GM18502 (cell line): Measurements from ENCODE around the gene ARL14EPL.

ENCODE experiments used
- ATAC-seq: cut with Tn5 transposase; IDR thresholded peaks from one replicate; pipeline ENCODE4 v1.9.1; 2021; ENCODE audit warnings: mild to moderate bottlenecking; ENCODE audit not compliant: unreplicated experiment, poor library complexity

ARL14EPL gene

DNA sequence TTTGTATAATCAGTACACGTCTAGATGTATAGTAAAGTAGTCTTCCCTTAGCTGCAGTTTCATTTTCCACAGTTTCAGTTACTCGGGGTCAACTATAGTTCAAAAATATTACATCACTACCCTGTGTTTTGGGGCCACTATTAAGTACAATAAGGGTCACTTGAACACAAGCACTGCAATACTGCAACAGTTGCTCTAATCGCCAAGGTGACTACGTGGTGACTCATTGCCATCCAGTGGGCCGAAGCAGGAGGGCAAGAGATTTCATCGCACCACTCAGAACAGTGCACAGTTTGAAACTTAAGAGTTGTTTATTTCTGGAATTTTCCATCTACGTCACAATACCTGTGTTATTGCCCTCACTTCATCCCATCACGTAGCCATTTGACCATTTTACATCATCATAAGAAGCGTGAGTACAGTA, at the start of gene ARL14EPL:
Gene ARL14EPL (plus strand): TSS at position 379 of the 424 bp plus-strand sequence. CDS start 18,994 bp downstream, outside the sequence.
- peak; percentile 79 for ATAC-seq

DNA sequence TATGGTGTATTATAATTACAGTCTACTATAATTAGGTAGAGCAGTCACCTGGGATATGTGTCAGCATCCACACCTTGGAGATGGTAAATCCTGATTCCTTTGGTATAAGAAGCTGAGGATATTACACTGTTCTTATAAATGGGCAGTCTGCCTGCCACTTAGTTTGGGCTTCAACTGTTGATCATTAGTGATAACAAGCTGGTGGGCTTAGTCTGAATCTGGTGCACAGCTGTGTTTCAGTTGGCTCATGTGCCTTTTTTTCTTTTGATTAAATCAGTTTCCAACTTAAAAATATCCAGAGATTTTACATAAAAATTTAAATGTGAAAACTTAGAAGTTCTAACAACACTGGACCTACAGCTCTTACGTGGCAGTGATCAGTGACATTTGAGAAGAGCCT, 48.8 kb upstream of the ARL14EPL start:
- no peak for ATAC-seq

DNA sequence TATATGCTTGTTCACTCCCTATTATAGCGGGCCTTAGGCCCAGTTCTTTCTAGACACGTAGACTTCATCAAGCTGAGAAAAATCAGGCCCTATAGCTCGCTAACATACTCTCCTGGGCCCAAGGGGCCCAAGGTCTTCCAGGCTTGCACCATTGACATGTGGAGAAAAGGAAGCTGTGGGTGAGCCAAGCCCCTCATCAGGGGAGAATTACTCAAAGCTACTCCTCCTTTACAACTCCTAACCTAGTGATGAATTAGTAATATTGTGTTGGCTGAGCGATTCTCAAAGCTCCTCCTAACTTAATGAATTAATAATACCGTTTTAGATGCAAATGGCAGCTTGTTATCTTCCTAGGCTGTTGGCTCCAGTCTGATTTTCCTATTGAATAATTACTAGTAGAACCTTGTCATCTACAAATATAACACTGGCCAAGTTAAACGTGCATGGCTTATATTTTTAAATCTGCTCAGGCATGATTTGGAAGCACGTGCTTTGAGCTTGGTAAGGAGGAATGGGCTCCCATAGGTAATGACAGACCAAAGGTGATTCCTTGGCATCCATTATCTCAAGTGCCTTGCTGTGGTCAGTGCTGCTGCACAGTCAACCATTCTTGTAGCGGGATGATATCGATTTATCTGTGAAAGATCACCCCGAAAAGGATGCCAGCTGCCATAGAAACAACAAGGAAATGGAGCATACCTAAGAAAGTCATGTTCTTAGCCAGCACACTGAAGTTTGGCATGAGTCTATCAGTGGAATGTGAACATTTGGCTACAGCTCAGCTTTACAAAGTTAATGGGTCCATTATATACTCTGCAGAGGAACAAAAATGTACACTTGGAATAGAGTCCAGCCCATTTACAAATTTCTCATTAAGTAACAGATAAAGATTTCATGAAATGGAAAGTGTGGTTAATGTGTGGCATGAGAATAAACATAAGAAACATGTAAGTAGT, 46.2 kb upstream of the ARL14EPL start:
- ATAC-seq: no peak

DNA sequence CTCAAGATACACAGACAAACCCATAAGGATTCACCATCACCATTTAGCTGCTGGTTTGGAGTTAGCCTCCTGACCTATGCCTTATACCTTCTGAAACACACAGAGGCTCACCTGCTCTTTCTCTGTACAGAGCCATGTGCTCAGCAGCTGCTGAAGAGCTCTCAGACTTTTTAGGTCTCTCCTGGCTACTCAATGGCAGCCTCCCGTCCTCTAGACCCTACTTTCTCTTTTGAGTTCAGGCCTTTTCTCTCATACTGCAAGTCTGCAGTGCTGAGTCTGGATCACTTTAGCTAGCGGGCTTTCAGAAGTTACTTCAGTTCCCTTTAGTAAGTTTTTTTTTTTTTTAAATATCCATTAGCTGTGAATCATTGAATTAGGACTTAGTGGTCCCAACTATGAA, 44.3 kb upstream of the ARL14EPL start:
- no peak for ATAC-seq

DNA sequence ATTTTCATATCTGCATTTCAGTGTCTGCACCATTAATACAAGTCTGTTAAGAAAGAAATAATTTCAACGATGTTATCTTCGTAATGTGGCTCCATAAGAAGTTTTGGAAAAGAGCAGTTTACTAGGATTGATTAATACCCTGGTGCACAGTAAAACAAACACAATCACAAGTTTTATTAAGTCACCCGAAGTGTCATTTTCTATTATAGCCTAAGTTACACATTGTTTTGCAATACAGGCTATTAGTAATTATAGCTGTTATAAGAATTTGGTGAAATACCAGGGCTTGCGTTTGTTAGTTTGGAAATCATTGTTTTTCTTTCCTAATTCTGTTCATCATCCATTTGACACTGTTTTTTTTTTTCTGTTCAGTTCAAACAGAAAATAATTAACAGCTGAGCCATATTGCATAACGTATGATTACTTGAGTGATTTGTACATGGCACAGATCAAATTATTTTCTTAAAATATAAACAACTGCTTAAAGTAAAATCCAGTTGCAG, 39.4 kb upstream of the ARL14EPL start:
- no peak for ATAC-seq

DNA sequence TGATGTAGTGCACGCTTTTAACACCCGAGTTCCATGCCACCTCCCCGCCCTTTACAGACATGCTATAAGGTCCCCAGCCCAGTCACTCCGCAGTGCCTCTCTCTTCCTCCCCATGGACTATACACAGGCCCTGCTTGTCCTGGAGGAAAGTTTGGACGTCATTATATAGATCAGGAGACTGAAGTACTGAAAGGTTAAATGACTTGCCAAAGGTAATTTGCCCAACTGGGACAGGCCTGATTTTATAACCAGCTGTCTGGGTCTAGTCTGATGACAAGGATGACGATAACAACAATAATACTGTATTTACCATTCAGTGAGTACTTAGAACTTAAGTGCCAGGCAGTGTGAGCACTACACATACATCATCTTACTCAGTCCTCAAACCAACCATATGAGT, 36.9 kb upstream of the ARL14EPL start:
- no peak for ATAC-seq

DNA sequence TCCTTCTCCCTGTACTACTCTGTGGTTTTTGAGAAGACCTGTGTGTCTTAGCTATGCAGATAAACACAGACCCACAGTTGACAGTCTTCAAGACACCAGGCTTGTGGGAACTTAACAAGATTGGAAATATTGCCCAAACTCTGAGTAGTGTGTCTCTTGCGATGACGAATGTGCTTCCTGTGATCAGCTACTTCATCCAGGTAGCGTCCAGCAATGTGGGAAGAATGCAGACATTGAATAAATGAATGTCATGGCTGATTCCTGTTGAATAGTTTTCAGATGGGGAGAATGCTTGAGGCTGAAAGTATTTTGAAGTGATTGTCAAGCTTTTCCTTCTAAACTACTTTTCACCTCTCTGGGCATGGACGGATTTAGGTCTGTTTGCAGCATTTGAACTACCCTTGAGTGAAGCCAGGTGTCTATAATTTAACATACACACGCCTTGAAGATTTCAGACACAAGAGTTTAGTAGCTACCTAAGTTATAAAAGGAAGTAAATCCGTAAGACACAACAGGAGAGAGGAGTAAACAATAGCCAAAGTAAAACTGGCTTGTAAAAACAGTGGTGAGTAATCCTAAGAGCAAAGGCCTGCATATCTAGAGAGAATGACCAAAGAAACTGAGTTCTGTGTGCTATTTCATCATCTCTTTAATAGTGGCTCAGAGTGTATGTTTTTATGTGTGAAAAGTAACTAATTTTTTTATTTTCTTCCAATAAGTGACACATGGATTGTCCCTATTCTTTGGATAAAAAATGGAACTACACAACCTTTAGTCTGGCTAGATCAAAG, 30.0 kb upstream of the ARL14EPL start:
- no peak for ATAC-seq

DNA sequence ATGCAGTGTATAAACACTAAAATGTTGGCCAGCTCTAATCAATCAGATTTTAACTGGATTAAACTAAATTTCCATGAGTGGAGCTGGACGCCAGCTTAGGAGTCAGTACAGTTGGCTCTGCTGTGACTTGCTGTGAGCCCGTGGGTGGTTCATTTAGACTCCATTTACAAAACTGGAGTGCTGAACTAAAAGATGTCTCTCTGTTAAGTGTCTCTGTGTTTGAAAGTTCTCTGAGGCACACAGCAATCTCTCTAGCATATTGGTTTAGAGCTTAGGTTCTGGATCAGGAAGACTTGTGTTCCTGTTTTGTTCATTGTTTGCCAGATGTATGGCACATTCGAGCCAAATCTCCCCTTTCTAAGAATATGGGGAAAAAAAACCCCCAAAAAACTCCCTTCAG, 28.0 kb upstream of the ARL14EPL start:
- ATAC-seq: no peak

DNA sequence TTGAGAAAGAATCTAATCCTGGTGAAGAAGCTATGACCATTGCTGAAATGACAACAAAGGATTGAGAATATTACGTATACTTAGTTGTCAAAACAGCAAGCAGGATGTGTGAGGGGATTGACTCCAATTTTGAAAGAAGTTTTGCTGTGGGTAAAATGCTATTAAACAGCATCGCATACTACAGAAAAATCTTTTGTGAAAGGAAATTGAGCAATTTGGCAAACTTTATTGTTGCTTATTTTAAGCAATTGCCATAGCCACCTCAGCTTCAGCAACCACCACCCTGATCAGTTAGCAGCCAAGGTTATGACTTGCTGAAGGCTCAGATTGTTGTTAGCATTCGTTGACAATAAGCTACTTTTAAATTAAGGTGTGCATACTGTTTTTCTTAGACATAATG, 22.5 kb upstream of the ARL14EPL start:
- ATAC-seq: no peak

DNA sequence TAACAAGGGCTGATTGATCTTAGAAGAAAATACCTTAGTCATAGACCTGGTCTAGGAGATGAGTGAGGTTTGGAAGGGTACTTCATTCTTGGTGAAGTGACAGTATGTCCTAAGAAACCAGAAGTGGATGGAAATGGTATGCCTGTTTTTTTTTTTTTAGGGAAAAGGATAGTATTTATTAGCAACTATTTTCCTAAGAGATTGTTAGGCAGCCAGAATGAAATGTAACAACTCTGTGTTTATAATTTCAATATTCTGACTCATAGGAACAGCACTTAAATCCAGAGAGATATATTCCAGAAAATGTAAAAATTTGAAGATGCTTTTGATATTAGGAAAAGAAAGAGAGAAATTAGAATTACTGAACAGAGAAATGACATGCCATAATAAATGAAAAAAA, 21.2 kb upstream of the ARL14EPL start:
- no peak for ATAC-seq

DNA sequence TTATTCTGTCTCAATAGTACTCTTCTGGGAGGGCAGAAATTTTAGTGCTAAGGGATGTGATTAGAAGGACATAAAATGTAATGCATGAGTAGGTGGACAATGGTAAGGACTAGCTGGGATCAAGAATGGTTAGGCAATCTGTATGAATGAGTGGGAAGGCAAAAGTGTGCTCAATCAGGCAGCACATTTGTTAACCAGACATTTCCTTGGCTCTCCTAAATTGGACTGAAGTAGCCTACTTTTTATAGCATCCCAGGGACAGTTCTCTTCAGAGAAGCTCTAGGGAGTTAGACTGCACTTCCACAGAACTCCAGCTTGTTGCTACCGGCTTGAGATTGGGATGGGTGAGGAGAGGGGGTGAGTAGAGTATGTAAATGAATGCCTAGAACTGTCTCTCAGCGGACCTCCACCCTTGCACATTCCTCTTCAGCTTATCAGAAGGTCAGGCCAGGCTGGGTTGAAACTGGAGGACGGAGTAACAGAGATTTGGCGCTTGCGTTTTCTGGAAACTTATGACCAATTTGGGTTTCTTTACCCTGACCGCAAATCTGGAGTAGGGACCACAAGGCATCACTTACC, 19.0 kb upstream of the ARL14EPL start:
- ATAC-seq: no peak

DNA sequence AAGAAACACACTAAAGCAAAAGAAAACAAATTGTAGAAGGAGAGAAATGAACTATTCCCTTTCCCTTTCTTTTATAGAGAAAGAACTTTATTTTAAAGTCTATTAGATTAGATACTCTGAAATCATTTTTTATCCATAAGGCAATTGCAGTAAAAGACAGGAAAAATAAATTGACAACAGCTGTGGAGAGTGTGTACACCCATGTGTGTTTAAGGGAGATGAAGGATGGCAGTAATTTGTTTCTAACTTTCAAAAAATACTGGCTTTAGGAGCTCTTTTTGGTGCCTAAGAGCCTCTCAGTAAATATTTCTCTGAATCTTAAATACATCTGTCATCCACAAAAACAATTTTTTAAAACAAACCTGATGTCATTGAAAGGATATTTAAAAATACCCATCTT, 18.3 kb upstream of the ARL14EPL start:
- no peak for ATAC-seq

DNA sequence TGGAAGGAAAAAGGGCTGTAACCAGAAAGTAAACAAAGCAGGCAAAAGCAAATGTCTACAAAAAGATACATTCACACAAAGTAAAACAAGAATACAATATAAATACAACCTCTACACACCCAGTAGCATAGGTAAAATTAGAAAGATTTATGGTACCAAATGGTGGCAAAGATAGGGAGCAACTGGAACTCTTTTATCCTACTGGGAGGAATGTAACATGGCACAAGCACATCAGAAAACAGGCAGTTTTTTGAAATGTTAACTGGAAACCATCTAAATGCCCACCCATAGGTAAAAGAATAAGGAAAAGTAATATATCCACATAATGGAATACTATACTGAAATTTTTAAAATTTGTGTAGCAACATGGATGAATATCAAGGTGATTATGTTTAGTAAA, 8.7 kb upstream of the ARL14EPL start:
- no peak for ATAC-seq

DNA sequence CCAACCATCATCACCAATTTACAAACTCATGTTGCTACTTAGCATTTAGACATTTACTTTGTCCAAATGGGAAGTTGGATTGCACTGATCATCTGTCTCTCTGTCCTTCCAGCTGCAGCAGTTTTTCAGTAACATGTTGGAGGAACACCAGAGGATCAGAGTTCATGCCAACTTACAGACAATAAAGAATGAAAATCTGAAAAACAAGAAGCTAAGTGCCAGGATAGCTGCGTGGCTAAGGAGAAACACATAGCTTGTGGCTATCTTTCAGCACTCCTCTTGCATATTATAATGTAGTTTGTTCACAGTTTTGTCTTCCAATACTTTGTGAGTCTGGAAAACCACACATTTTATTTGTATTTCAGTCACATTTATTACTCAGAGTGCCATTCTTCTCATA, 6.4 kb upstream of the ARL14EPL start:
- no peak for ATAC-seq

DNA sequence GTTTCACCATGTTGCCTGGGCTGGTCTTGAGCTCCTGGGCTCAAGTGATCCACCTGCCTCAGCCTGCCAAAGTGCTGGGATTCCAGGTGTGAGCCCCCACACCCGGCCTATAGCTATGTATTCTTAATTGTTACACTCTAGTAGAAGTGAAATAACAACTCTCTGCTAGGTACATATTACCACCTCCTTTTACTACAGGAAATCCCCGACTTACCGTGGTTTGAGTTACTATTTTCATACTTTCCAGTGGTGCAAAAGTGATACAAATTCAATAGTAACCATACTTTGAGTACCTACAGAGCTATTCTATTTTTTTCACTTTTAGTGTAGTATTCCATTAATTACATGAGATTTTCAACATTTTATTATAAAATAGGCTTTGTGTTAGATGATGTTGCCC, 719 bp downstream of the ARL14EPL start:
- peak; percentile 53 for ATAC-seq

DNA sequence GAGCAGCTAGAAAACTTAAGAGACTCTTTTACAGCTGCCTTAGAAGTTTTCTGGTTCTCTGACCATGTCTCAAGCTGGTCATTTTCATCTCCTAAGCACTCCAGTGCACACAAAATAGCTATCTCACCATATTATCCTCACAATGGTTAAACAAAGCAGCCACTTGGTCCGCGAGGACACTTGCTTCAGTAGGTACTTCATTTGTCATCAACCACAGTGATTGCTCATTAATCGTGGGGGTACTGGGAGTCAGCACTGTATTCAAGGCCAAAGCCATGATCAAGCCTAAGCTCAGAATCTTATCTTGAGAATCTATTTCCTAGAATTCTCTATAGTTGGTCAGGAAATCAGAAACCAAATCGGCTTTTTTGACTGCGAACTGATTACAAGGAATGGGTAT, 2.9 kb downstream of the ARL14EPL start:
- ATAC-seq: no peak

DNA sequence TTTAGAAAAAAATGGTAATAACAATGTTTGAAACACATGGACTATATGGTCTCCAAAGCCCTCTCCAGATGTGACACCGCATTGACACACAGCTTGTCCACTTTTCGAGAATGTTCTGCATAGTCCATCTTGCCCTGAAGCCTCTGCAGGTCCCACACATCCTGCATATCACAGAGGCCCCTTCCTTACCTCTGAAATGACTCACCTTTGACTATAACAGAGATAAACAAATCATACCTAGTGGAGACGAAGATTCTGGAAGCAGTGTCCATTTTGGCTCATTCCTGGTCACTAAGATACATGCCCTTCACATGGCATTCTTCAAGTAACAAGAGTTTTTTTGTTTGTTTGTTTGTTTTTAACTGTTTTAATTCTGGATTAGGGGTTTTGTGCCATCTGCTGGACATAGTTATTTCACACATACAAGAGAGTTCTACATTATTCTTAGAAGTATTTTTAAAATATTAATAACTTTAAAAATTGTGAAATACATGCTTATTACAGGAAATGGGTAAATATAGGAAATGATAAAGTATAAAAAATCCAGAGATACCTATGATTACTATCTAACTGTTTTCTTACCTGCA, 5.1 kb downstream of the ARL14EPL start:
- no peak for ATAC-seq

DNA sequence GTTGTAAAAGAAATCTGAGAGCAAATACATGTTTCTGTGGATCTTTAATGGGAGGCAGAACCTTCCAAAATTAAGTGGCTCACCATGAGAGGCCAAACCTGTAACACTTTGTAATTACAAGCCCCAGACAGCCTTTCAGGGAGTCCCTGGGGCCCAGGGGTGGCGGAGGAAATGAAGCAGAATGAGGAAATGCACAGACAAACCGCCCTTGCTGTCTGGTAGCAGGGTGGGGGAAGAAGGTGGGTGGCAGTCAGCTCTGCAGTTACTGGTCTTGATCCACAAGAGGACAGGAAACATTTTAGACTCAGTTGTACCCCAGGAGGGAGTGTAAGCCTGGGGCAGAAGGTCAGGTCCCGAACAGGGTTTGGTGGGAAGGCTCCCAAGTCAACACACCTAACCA, 6.5 kb downstream of the ARL14EPL start:
- ATAC-seq: peak; percentile 82

DNA sequence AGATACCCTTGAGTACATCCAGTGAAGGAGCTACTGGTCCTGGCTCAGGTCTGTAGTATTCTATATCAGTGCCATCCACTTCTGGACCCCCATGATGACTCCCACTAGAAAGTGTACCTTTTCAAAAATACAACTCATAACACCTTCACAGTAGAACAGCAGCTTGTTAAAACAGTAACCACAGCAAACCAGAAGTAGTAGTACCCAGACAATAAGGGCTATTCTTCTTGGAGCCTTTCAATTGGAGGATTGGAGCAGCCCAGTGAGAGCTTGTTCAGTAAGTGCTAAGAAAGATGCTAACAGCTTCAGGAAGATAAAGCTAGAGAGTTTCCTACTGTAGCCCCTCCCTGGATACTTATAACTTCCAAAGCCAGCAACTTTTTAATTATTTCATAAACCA, 10.1 kb downstream of the ARL14EPL start:
- no peak for ATAC-seq

DNA sequence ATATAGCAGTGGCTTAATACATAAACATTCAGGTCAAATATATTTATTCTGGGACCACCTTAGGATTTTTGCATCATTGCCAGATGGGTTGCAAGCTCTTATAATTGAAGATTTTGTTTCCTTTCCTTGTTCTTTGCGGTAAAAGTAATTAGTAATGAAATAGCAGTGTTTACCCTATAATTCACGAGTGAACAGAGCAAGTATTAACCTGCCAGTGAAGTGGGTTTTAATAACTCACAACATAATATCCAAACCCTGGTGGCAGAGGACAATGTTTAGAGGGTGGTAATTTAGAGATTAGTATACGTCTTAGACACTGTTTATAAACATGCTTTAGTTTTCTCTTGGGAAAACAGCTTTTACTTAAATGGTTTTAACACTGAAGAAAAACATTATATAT, 11.8 kb downstream of the ARL14EPL start:
- ATAC-seq: no peak
